IPS-15b (cell line): ENCODE measurements around the gene NUP205.

Experiments used
- H3K27me3 ChIP-seq: one replicate; pipeline ENCODE4 v1.6.1; 2013; ENCODE audit warnings: low read length; ENCODE audit not compliant: control insufficient read depth, insufficient read depth
- H3K36me3 ChIP-seq: one replicate; pipeline ENCODE4 v1.6.1; 2013; ENCODE audit warnings: low read length; ENCODE audit not compliant: control insufficient read depth, insufficient read depth
- H3K4me1 ChIP-seq: one replicate; pipeline ENCODE4 v1.6.1; 2013; ENCODE audit warnings: mild to moderate bottlenecking, low read length; ENCODE audit not compliant: control insufficient read depth, insufficient read depth
- H3K4me3 ChIP-seq: one replicate; pipeline ENCODE4 v1.5.1; 2013; ENCODE audit warnings: low read depth, low read length
- H3K9ac ChIP-seq: one replicate; pipeline ENCODE4 v1.6.1; 2013; ENCODE audit warnings: low read depth, mild to moderate bottlenecking, low read length
- H3K9me3 ChIP-seq: one replicate; pipeline ENCODE4 v1.6.1; 2013; ENCODE audit warnings: mild to moderate bottlenecking, low read length; ENCODE audit not compliant: control insufficient read depth, insufficient read depth

NUP205 gene

GRCh38 chr7:135557455-135558336, at the start of gene NUP205:
Gene NUP205, plus strand, starts transcription at chr7:135557917. Its CDS starts 28 bp downstream, at chr7:135557945.
- H3K4me3 ChIP-seq = peak within 1 kb of the TSS; percentile 93
- peaks cover 8% of the 10 kb centered on the region for H3K4me1 ChIP-seq
- H3K36me3 ChIP-seq = no peaks in the 10 kb centered on the region
- H3K27me3 ChIP-seq = no peaks in the 10 kb centered on the region
- no peaks in the 10 kb centered on the region for H3K9me3 ChIP-seq
- H3K9ac ChIP-seq = peak within 1 kb of the TSS; percentile 97

GRCh38 chr7:135508883-135509588, 48.7 kb upstream of the NUP205 start:
- H3K4me1 ChIP-seq = no peaks in the 10 kb centered on the region
- peak overlapping the region; percentile 86 for H3K4me3 ChIP-seq
- no peaks in the 10 kb centered on the region for H3K36me3 ChIP-seq

GRCh38 chr7:135509589-135509838, 48.2 kb upstream of the NUP205 start:
- Histone ChIP-seq H3K36me3 (no peaks in the 10 kb centered on the region), H3K9me3 (no peaks in the 10 kb centered on the region), H3K4me1 (no peaks in the 10 kb centered on the region), H3K9ac (peak overlapping the region; percentile 98), H3K27me3 (no peaks in the 10 kb centered on the region), H3K4me3 (peak overlapping the region; percentile 86)

More at GRCh38 chr7:135508883-135509588, 48.7 kb upstream of the NUP205 start:
- no peaks in the 10 kb centered on the region for H3K9me3 ChIP-seq
- H3K9ac ChIP-seq = peak overlapping the region; percentile 98
- H3K27me3 ChIP-seq = no peaks in the 10 kb centered on the region

GRCh38 chr7:135509839-135510591, 47.7 kb upstream of the NUP205 start, which contains the start of gene CNOT4:
Gene CNOT4, minus strand, starts transcription at chr7:135510102. Its CDS starts 71,771 bp downstream, at chr7:135438331.
- no peaks in the 10 kb centered on the region for H3K9me3 ChIP-seq
- no peaks in the 10 kb centered on the region for H3K4me1 ChIP-seq
- no peaks in the 10 kb centered on the region for H3K27me3 ChIP-seq
- peak within 1 kb of the TSS; percentile 98 for H3K9ac ChIP-seq
- peak within 1 kb of the TSS; percentile 86 for H3K4me3 ChIP-seq
- no peaks in the 10 kb centered on the region for H3K36me3 ChIP-seq

- Histone ChIP-seq H3K9ac (peak overlapping the region; percentile 40), H3K9me3 (no peaks in the 10 kb centered on the region), H3K4me1 (no peaks in the 10 kb centered on the region), H3K27me3 (no peaks in the 10 kb centered on the region), H3K36me3 (no peaks in the 10 kb centered on the region), H3K4me3 (peak overlapping the region; percentile 82)
Observed at GRCh38 chr7:135510592-135511183, 47.0 kb upstream of the NUP205 start.

GRCh38 chr7:135512135-135512887, 45.4 kb upstream of the NUP205 start:
- no peaks in the 10 kb centered on the region for H3K9me3 ChIP-seq
- no peaks in the 10 kb centered on the region for H3K4me1 ChIP-seq
- no peaks in the 10 kb centered on the region for H3K36me3 ChIP-seq
- no peak overlapping the region for H3K9ac ChIP-seq
- H3K27me3 ChIP-seq = no peaks in the 10 kb centered on the region
- no peak overlapping the region for H3K4me3 ChIP-seq

GRCh38 chr7:135514856-135515255, 42.9 kb upstream of the NUP205 start:
- Histone ChIP-seq H3K4me1 (peaks cover 3% of the 10 kb centered on the region), H3K27me3 (no peaks in the 10 kb centered on the region), H3K9me3 (no peaks in the 10 kb centered on the region), H3K9ac (no peak overlapping the region), H3K4me3 (no peak overlapping the region), H3K36me3 (no peaks in the 10 kb centered on the region)

- H3K9me3 ChIP-seq = no peaks in the 10 kb centered on the region
- peaks cover 3% of the 10 kb centered on the region for H3K4me1 ChIP-seq
- no peaks in the 10 kb centered on the region for H3K27me3 ChIP-seq
- H3K4me3 ChIP-seq = no peak overlapping the region
- no peak overlapping the region for H3K9ac ChIP-seq
- no peaks in the 10 kb centered on the region for H3K36me3 ChIP-seq
Observed at GRCh38 chr7:135517060-135517459, 40.7 kb upstream of the NUP205 start.

- Histone ChIP-seq H3K4me3 (no peak overlapping the region), H3K4me1 (peaks cover 3% of the 10 kb centered on the region), H3K9ac (no peak overlapping the region), H3K27me3 (no peaks in the 10 kb centered on the region), H3K36me3 (no peaks in the 10 kb centered on the region), H3K9me3 (no peaks in the 10 kb centered on the region)
Observed at GRCh38 chr7:135518748-135519147, 39.0 kb upstream of the NUP205 start.

GRCh38 chr7:135519233-135519688, 38.5 kb upstream of the NUP205 start:
- no peaks in the 10 kb centered on the region for H3K9me3 ChIP-seq
- H3K9ac ChIP-seq = no peak overlapping the region
- H3K27me3 ChIP-seq = no peaks in the 10 kb centered on the region
- no peak overlapping the region for H3K4me3 ChIP-seq
- H3K36me3 ChIP-seq = no peaks in the 10 kb centered on the region
- H3K4me1 ChIP-seq = peaks cover 3% of the 10 kb centered on the region

GRCh38 chr7:135519871-135520270, 37.8 kb upstream of the NUP205 start:
- Histone ChIP-seq H3K27me3 (no peaks in the 10 kb centered on the region), H3K36me3 (no peaks in the 10 kb centered on the region), H3K4me1 (peaks cover 3% of the 10 kb centered on the region), H3K9me3 (no peaks in the 10 kb centered on the region), H3K9ac (no peak overlapping the region), H3K4me3 (no peak overlapping the region)
